HepG2 (cell line): ENCODE measurements around the gene IMPDH2. TPM values are rescaled to one million over a fixed set of nuclear protein-coding genes. Genes with fewer than 3 reads are reported as not detected.
A peak's percentile ranks its signal among the peaks of the same experiment; 100 is the strongest.

Source experiments
- ARID2 ChIP-seq: sonication (generic); formaldehyde crosslinking; IDR thresholded peaks from 2 replicates; pipeline ENCODE4 v1.8.1; 2022; ENCODE audit warnings: mild to moderate bottlenecking, missing genetic modification reagents, borderline replicate concordance
- EED ChIP-seq: sonication (generic); formaldehyde crosslinking; IDR thresholded peaks from 2 replicates; pipeline ENCODE4 v1.5.0; 2020; ENCODE audit warnings: mild to moderate bottlenecking, missing genetic modification reagents
- ELF1 ChIP-seq: sonication (generic); formaldehyde crosslinking; IDR thresholded peaks from 2 replicates; pipeline ENCODE4 v1.4.0; 2020; ENCODE audit warnings: missing genetic modification reagents
- FOXM1 ChIP-seq: sonication (generic); formaldehyde crosslinking; IDR thresholded peaks from 2 replicates; pipeline ENCODE4 v1.5.0; 2020; ENCODE audit warnings: missing genetic modification reagents
- GATAD2A ChIP-seq: IDR thresholded peaks from 2 replicates; pipeline ENCODE4 v1.6.1; 2016
- MXD3 ChIP-seq: IDR thresholded peaks from 2 replicates; pipeline ENCODE4 v1.6.1; 2016; ENCODE audit warnings: mild to moderate bottlenecking, missing biosample characterization, missing genetic modification reagents
- NFKB2 ChIP-seq: sonication (generic); formaldehyde crosslinking; IDR thresholded peaks from 2 replicates; pipeline ENCODE4 v1.4.0; 2020; ENCODE audit warnings: missing genetic modification reagents, borderline replicate concordance
- POGZ ChIP-seq: sonication (generic); formaldehyde crosslinking; IDR thresholded peaks from 2 replicates; pipeline ENCODE4 v1.4.0; 2020; ENCODE audit warnings: mild to moderate bottlenecking, missing genetic modification reagents
- SALL2 ChIP-seq: sonication (generic); formaldehyde crosslinking; IDR thresholded peaks from 2 replicates; pipeline ENCODE4 v1.8.1; 2023; ENCODE audit warnings: mild to moderate bottlenecking, missing genetic modification reagents, inconsistent platforms
- SMAD1 ChIP-seq: sonication (generic); formaldehyde crosslinking; IDR thresholded peaks from 2 replicates; pipeline ENCODE4 v1.4.0; 2020; ENCODE audit warnings: missing genetic modification reagents, low read depth, mild to moderate bottlenecking, borderline replicate concordance
- SRSF4 ChIP-seq: fragments of 200-400 bp; formaldehyde crosslinking; IDR thresholded peaks from one replicate; pipeline ENCODE4 v1.6.1; 2018; ENCODE audit warnings: mild to moderate bottlenecking, low read depth, low read length, moderate library complexity; ENCODE audit not compliant: poor library complexity, severe bottlenecking
- SYNCRIP ChIP-seq: fragments of 200-400 bp; formaldehyde crosslinking; IDR thresholded peaks from 2 replicates; pipeline ENCODE4 v1.6.1; 2018; ENCODE audit warnings: mild to moderate bottlenecking, low read depth, low read length; ENCODE audit not compliant: insufficient read depth
- TCF7L2 ChIP-seq: IDR thresholded peaks from 2 replicates; pipeline ENCODE4 v1.6.1; 2011; ENCODE audit warnings: mild to moderate bottlenecking, low read depth, low read length, moderate library complexity
- THAP9 ChIP-seq: sonication (generic); formaldehyde crosslinking; IDR thresholded peaks from 2 replicates; pipeline ENCODE4; 2020; ENCODE audit warnings: missing genetic modification reagents, mild to moderate bottlenecking, borderline replicate concordance
- YEATS2 ChIP-seq: sonication (generic); formaldehyde crosslinking; IDR thresholded peaks from 2 replicates; pipeline ENCODE4 v1.4.0; 2020; ENCODE audit warnings: missing genetic modification reagents, borderline replicate concordance
- YY1 ChIP-seq: IDR thresholded peaks from 2 replicates; pipeline ENCODE4 v1.6.1; 2011; ENCODE audit warnings: low read length, low read depth, moderate library complexity, mild to moderate bottlenecking; ENCODE audit not compliant: insufficient read depth, insufficient replicate concordance
- ZFP41 ChIP-seq: sonication (generic); formaldehyde crosslinking; IDR thresholded peaks from 2 replicates; pipeline ENCODE4 v1.4.0; 2020; ENCODE audit warnings: mild to moderate bottlenecking, missing genetic modification reagents, borderline replicate concordance
- ZNF138 ChIP-seq: sonication (generic); formaldehyde crosslinking; IDR thresholded peaks from 2 replicates; pipeline ENCODE4 v1.5.0; 2020; ENCODE audit warnings: mild to moderate bottlenecking, low read depth, missing genetic modification reagents
- ZNF160 ChIP-seq: sonication (generic); formaldehyde crosslinking; IDR thresholded peaks from 2 replicates; pipeline ENCODE4 v1.8.0; 2022; ENCODE audit warnings: mild to moderate bottlenecking, inconsistent platforms, missing genetic modification reagents
- ZNF558 ChIP-seq: sonication (generic); formaldehyde crosslinking; IDR thresholded peaks from 2 replicates; pipeline ENCODE4 v1.9.0; 2022; ENCODE audit warnings: mild to moderate bottlenecking, missing genetic modification reagents, borderline replicate concordance
- ZNF747 ChIP-seq: sonication (generic); formaldehyde crosslinking; IDR thresholded peaks from 2 replicates; pipeline ENCODE4 v1.8.1; 2023; ENCODE audit warnings: missing genetic modification reagents, mild to moderate bottlenecking, borderline replicate concordance
- ZNF777 ChIP-seq: sonication (generic); formaldehyde crosslinking; IDR thresholded peaks from 2 replicates; pipeline ENCODE4 v1.4.0; 2020; ENCODE audit warnings: missing genetic modification reagents
- ZNF781 ChIP-seq: sonication (generic); formaldehyde crosslinking; IDR thresholded peaks from 2 replicates; pipeline ENCODE4 v1.5.1; 2020; ENCODE audit warnings: borderline replicate concordance, mild to moderate bottlenecking, missing genetic modification reagents; ENCODE audit errors: not compliant biosample characterization
- ZNF879 ChIP-seq: sonication (generic); formaldehyde crosslinking; IDR thresholded peaks from 2 replicates; pipeline ENCODE4 v1.8.1; 2023; ENCODE audit warnings: missing genetic modification reagents
- polyA plus RNA-seq, 8 experiments: library from polyadenylated mRNA; depleted of rRNA in 3 of 8; stranded (reverse) in 7 of 8; unstranded in 1 of 8; fragments of >200 nt; fragmentation: Illumina TruSeq in 4 of 8; extraction: Trizol in 4 of 8; gene quantifications; 2 replicates each; pipeline versions ENCODE4 v1.2.1 to v1.2.3, GENCODE V29; 2011 to 2016; ENCODE audit warnings: low read depth in 4 of 8, missing spikeins in 1 of 8, mixed read lengths in 1 of 8; ENCODE audit not compliant: insufficient read depth in 1 of 8
- total RNA-seq, 5 experiments: library from RNA; depleted of rRNA; stranded (reverse); fragments of >200 nt; fragmentation: Illumina TruSeq; extraction: Trizol; gene quantifications; 2 replicates each; pipeline ENCODE4 v1.2.3, GENCODE V29; 2016; ENCODE audit warnings: low read depth in 1 of 5
- TF ChIP-seq, protein P1 (sequence below): sonication (generic); IDR thresholded peaks from 2 replicates; pipeline ENCODE4 v1.6.1; 2016; ENCODE audit warnings: low read depth, borderline replicate concordance

IMPDH2 gene
- total and polyA plus RNA-seq, 2 of the 13 experiments (the other 11 are each of a cell fraction or from before 2014, with no cell fraction given) = 248 to 260 TPM

DNA sequence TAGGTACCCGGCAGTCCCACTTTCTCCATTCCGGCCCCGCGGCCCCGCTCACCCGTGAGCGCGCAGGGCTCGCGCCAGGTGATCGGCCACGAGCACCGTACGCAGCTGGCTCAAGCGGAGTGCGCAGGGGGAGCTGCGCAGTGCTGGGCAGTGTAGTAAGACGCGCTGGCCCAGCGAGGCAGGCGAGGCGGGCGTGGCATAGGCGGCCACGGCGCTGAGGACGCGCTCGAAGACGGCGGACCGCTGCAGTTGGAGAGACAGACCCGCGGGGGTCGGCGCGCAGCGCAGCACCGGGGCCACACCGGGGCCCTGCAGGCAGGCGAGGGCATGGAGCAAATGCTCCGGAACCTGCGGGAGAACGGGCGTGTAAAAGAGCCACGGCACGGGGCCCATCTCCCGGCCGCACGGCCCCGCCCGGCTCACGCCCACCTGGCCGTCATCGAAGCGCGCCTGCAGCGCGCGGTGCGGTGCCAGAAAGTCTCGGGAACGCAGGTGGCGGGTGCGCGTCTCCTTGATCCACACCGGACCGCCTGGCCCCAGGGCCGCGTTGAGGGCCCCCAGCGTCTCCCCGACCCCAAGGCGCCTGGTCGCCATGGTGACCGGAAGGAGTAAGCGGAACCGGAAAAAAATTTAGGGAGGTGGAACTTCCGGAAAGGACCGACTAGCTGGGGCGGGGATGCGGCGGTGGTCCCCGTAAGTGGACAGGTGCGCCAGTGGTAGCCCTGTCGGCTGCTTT is 11.1 kb downstream of the IMPDH2 start, which contains the start of gene DALRD3 (continued):
- TF ChIP-seq, protein P1, sequence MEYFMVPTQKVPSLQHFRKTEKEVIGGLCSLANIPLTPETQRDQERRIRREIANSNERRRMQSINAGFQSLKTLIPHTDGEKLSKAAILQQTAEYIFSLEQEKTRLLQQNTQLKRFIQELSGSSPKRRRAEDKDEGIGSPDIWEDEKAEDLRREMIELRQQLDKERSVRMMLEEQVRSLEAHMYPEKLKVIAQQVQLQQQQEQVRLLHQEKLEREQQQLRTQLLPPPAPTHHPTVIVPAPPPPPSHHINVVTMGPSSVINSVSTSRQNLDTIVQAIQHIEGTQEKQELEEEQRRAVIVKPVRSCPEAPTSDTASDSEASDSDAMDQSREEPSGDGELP = 0 out of 2 replicates have a peak, but pooled peaks have one; percentile 3
- TF ChIP-seq ZNF747 (CRISPR knock-in tag) = peak; percentile 78; the same call in 1 of the 2 replicates
- TF ChIP-seq FOXM1 (CRISPR knock-in tag) = no peak
- 0 out of 2 replicates have a peak, but pooled peaks have one; percentile 31 for TF ChIP-seq ARID2 (CRISPR knock-in tag)
- peak; percentile 37 for TF ChIP-seq MXD3 (CRISPR knock-in tag)
- peak; percentile 70 for TF ChIP-seq THAP9
- 0 out of 2 replicates have a peak, but pooled peaks have one; percentile 39 for TF ChIP-seq SMAD1 (CRISPR knock-in tag)
- TF ChIP-seq ZNF138 (CRISPR knock-in tag) = 0 out of 2 replicates have a peak, but pooled peaks have one; percentile 61
- peak; percentile 82; the same call in 1 of the 2 replicates for TF ChIP-seq ZNF558 (CRISPR knock-in tag)
- no peak for TF ChIP-seq SYNCRIP
- no peak for TF ChIP-seq TCF7L2
- peak; percentile 59 for TF ChIP-seq YY1
- TF ChIP-seq SRSF4 = no peak
- peak; percentile 50; the same call in 1 of the 2 replicates for TF ChIP-seq YEATS2 (CRISPR knock-in tag)
- peak; percentile 49; the same call in 1 of the 2 replicates for TF ChIP-seq EED (CRISPR knock-in tag)
- peak; percentile 81 for TF ChIP-seq ELF1
- peak; percentile 63; the same call in 1 of the 2 replicates for TF ChIP-seq ZNF777
- TF ChIP-seq SALL2 (CRISPR knock-in tag) = peak; percentile 82
- 0 out of 2 replicates have a peak, but pooled peaks have one; percentile 26 for TF ChIP-seq ZFP41 (CRISPR knock-in tag)
- peak; percentile 90 for TF ChIP-seq ZNF879
- TF ChIP-seq ZNF781 (CRISPR knock-in tag) = no peak
- peak; percentile 82; the same call in 1 of the 2 replicates for TF ChIP-seq NFKB2 (CRISPR knock-in tag)
- 0 out of 2 replicates have a peak, but pooled peaks have one; percentile 26 for TF ChIP-seq POGZ (CRISPR knock-in tag)
- TF ChIP-seq GATAD2A (CRISPR knock-in tag) = no peak
- TF ChIP-seq ZNF160 (CRISPR knock-in tag) = 0 out of 2 replicates have a peak, but pooled peaks have one; percentile 61
